Activated CD8-positive, alpha-beta T cell treated with anti-CD3 and anti-CD28 coated beads for 36 hours (primary cell): ENCODE measurements around the gene NISCH. TPM values are rescaled to one million over a fixed set of nuclear protein-coding genes. Genes with fewer than 3 reads are reported as not detected.

Experiments
- ATAC-seq: fragments of 200-7000 bp; cut with Tn5 transposase; one replicate; pipeline ENCODE4 v1.10.0; 2021; ENCODE audit warnings: mild to moderate bottlenecking, moderate library complexity
- CTCF ChIA-PET: fragments of 350-600 bp; sonication (Branson Sonifier 250); formaldehyde crosslinking; loops from one replicate; lab custom pipeline; 2021; ENCODE audit warnings: antibody characterized with exemption; lab: Charles Lee
- POLR2A ChIA-PET: fragments of 350-600 bp; sonication (Branson Sonifier 250); formaldehyde crosslinking; loops from one replicate; lab custom pipeline; 2021; ENCODE audit warnings: antibody characterized with exemption; lab: Charles Lee
- DNase-seq: peaks from one replicate; pipeline ENCODE4 v3.0.0-alpha.2; 2020
- H3K27ac Mint-ChIP-seq: one replicate; pipeline ENCODE4 v1.8.0; 2021; ENCODE audit warnings: mild to moderate bottlenecking, mixed read lengths
- H3K27me3 Mint-ChIP-seq: one replicate; pipeline ENCODE4 v1.8.0; 2021; ENCODE audit warnings: mixed read lengths
- H3K36me3 Mint-ChIP-seq: one replicate; pipeline ENCODE4 v1.8.0; 2021; ENCODE audit warnings: low read depth, mixed read lengths
- H3K4me1 Mint-ChIP-seq: one replicate; pipeline ENCODE4 v1.8.0; 2021; ENCODE audit warnings: low read depth, mixed read lengths
- H3K4me3 Mint-ChIP-seq: one replicate; pipeline ENCODE4 v1.8.0; 2021; ENCODE audit warnings: mild to moderate bottlenecking, moderate library complexity, mixed read lengths
- H3K9me3 Mint-ChIP-seq: one replicate; pipeline ENCODE4 v1.8.0; 2021; ENCODE audit warnings: mixed read lengths
- CTCF ChIP-seq: fragments of 200-600 bp; IDR thresholded peaks from one replicate; pipeline ENCODE4 v1.8.0; 2022; ENCODE audit warnings: antibody characterized with exemption, mild to moderate bottlenecking
- intact Hi-C: fragments of 100-400 bp; cut with micrococcal nuclease; formaldehyde crosslinking; loops from one replicate; pipeline ENCODE4 v1.10.0; 2022
- total RNA-seq, 2 experiments: library from RNA; stranded (reverse); gene quantifications; one replicate each; pipeline ENCODE4 v1.2.3, GENCODE V29; 2021

NISCH gene
- total RNA-seq, 2 experiments from 2014 or later: 57.1 to 57.4 TPM

- no peak overlapping the region for H3K27ac Mint-ChIP-seq
- ChIA-PET CTCF (no interaction called here), POLR2A (no interaction called here)
- DNase-seq (no peak), ATAC-seq (no peak)
- no peaks in the 10 kb centered on the region for H3K27me3 Mint-ChIP-seq
- H3K4me1 Mint-ChIP-seq: no peaks in the 10 kb centered on the region
- intact Hi-C loops: no loop called here
- no peak for TF ChIP-seq CTCF
- H3K9me3 Mint-ChIP-seq: no peaks in the 10 kb centered on the region
- H3K4me3 Mint-ChIP-seq: no peak overlapping the region
- no peaks in the 10 kb centered on the region for H3K36me3 Mint-ChIP-seq
Measured at GRCh38 chr3:52502001-52502400, 46.6 kb downstream of the NISCH start.

- H3K9me3 Mint-ChIP-seq: no peaks in the 10 kb centered on the region
- H3K27ac Mint-ChIP-seq: no peak overlapping the region
- no peaks in the 10 kb centered on the region for H3K36me3 Mint-ChIP-seq
- intact Hi-C loops: no loop called here
- TF ChIP-seq CTCF: no peak
- H3K4me1 Mint-ChIP-seq: no peaks in the 10 kb centered on the region
- CTCF ChIA-PET: no interaction called here
- ATAC-seq (no peak), DNase-seq (no peak)
- H3K4me3 Mint-ChIP-seq: no peak overlapping the region
- POLR2A ChIA-PET: no interaction called here
- no peaks in the 10 kb centered on the region for H3K27me3 Mint-ChIP-seq
Measured at GRCh38 chr3:52502808-52503350, 47.5 kb downstream of the NISCH start.

GRCh38 chr3:52503788-52504424 lies 48.5 kb downstream of the NISCH start:
- Mint-ChIP-seq H3K27me3 (no peaks in the 10 kb centered on the region), H3K27ac (no peak overlapping the region), H3K36me3 (no peaks in the 10 kb centered on the region), H3K9me3 (no peaks in the 10 kb centered on the region), H3K4me1 (no peaks in the 10 kb centered on the region), H3K4me3 (no peak overlapping the region)
- ChIA-PET POLR2A (interaction anchor here (0.5 kb wide), 1 partner anchor 8 kb away, joined by 3 read pairs; the partner anchor contains the start of gene STAB1), CTCF (no interaction called here)
- TF ChIP-seq CTCF: no peak
- intact Hi-C loops: no loop called here
- no peak for DNase-seq
- no peak for ATAC-seq

DNA sequence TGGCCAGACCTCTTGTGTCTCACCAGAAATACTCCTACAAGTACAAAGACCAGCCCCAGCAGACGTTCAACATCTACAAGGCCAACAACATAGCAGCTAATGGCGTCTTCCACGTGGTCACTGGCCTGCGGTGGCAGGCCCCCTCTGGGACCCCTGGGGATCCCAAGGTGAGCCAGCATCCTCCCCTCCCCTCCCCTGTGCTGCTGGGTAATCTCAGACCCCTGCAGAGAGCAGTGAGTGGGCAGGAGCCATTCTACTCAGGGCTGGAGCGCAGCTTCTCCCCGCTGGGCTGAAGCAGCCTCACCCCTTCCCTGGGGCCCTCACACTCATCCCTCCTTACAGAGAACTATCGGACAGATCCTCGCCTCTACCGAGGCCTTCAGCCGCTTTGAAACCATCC lies 49.6 kb downstream of the NISCH start:
- ATAC-seq (no peak), DNase-seq (no peak)
- no peak for TF ChIP-seq CTCF
- Mint-ChIP-seq H3K27ac (no peak overlapping the region), H3K4me3 (no peak overlapping the region), H3K27me3 (no peaks in the 10 kb centered on the region), H3K9me3 (no peaks in the 10 kb centered on the region), H3K36me3 (no peaks in the 10 kb centered on the region), H3K4me1 (no peaks in the 10 kb centered on the region)
- POLR2A ChIA-PET: interaction anchor here (0.5 kb wide), 1 partner anchor 224 kb away, joined by 3 read pairs; no protein-coding TSS in a partner anchor
- CTCF ChIA-PET: no interaction called here
- intact Hi-C loops: no loop called here

DNA sequence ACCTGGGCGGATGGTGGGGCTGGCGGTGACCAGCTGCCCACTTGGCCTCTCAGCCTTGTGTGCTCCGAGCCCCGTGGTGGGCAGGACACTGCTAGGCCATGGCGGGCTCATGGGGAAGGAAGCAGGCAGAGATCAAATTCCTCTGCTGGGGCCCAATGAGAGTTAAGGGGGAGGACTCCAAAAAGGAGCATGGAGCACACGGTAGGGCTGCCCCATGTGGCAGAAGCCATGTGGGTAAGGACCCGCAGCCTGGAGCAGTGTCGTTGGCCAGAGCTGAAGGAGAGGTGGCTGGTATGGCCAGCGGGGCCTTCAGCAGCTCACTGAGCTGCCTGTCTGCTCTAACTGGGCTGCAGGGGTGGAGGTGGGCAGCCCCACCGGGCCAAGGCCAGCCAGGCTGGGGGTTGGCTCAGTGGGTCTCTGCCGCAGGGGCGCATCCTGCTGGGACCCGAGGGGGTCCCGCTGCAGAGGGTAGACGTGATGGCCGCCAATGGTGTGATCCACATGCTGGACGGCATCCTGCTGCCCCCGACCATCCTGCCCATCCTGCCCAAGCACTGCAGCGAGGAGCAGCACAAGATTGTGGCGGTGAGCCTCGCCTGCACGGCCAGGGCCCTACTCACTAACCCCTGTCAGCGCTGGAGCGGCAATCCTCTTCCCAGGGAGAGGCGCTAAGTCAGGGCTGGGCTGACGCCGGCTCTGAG lies 51.0 kb downstream of the NISCH start:
- CTCF ChIA-PET: no interaction called here
- intact Hi-C loops: no loop called here
- H3K36me3 Mint-ChIP-seq: no peaks in the 10 kb centered on the region
- H3K4me3 Mint-ChIP-seq: no peak overlapping the region
- no peaks in the 10 kb centered on the region for H3K9me3 Mint-ChIP-seq
- ATAC-seq: no peak
- H3K27me3 Mint-ChIP-seq: no peaks in the 10 kb centered on the region
- POLR2A ChIA-PET: no interaction called here
- no peak overlapping the region for H3K27ac Mint-ChIP-seq
- TF ChIP-seq CTCF: no peak
- DNase-seq: no peak
- H3K4me1 Mint-ChIP-seq: no peaks in the 10 kb centered on the region
